DOHH2 (cell line): Measurements from ENCODE around the gene NRXN3.

Experiments used
- H3F3A ChIP-seq: fragments of 200-600 bp; sonication (generic), shearing (Covaris generic); 2 replicates; pipeline ENCODE4 v1.6.0; 2016; ENCODE audit warnings: antibody characterized with exemption, mild to moderate bottlenecking; ENCODE audit not compliant: control insufficient read depth, insufficient read depth
- H3K27ac ChIP-seq: fragments of 200-600 bp; sonication (generic); 2 replicates; pipeline ENCODE4 v1.5.1; 2014; ENCODE audit warnings: low read depth, mild to moderate bottlenecking, low read length, moderate library complexity
- H3K27me3 ChIP-seq: fragments of 200-600 bp; sonication (generic); 2 replicates; pipeline ENCODE4 v1.6.1; 2014; ENCODE audit warnings: mild to moderate bottlenecking, low read length, mixed read lengths; ENCODE audit not compliant: control insufficient read depth
- H3K36me3 ChIP-seq: fragments of 200-600 bp; sonication (generic); 2 replicates; pipeline ENCODE4 v1.6.1; 2014; ENCODE audit warnings: mild to moderate bottlenecking, low read length, moderate library complexity, mixed read lengths; ENCODE audit not compliant: control insufficient read depth
- H3K4me1 ChIP-seq: fragments of 200-600 bp; sonication (generic); 2 replicates; pipeline ENCODE4 v1.6.1; 2014; ENCODE audit warnings: mild to moderate bottlenecking, low read length, mixed read lengths; ENCODE audit not compliant: control insufficient read depth
- H3K4me2 ChIP-seq: fragments of 200-600 bp; sonication (generic); 2 replicates; pipeline ENCODE4 v1.6.0; 2014; ENCODE audit warnings: mild to moderate bottlenecking, low read length, moderate library complexity
- H3K4me3 ChIP-seq: fragments of 200-600 bp; sonication (generic); 2 replicates; pipeline ENCODE4 v1.5.1; 2014; ENCODE audit warnings: mild to moderate bottlenecking, low read length, mixed read lengths
- H3K79me2 ChIP-seq: fragments of 200-600 bp; sonication (generic); 2 replicates; pipeline ENCODE4 v1.6.1; 2014; ENCODE audit warnings: mild to moderate bottlenecking, low read length, mixed read lengths; ENCODE audit not compliant: control insufficient read depth
- H3K9me2 ChIP-seq: fragments of 200-600 bp; sonication (generic); replicated peaks from 2 replicates; pipeline ENCODE4 v1.6.1; 2014; ENCODE audit warnings: mild to moderate bottlenecking, low read length, mixed read lengths; ENCODE audit not compliant: control insufficient read depth
- H3K9me3 ChIP-seq: fragments of 200-600 bp; sonication (generic); 2 replicates; pipeline ENCODE4 v1.6.1; 2014; ENCODE audit warnings: antibody characterized with exemption, low read length, mixed read lengths; ENCODE audit not compliant: control insufficient read depth, insufficient read depth
- H4K20me1 ChIP-seq: fragments of 200-600 bp; sonication (generic); 2 replicates; pipeline ENCODE4 v1.6.0; 2014; ENCODE audit warnings: low read depth, mild to moderate bottlenecking, antibody characterized with exemption, low read length, moderate library complexity; ENCODE audit not compliant: control insufficient read depth, insufficient read depth
- EZH2phosphoT487 ChIP-seq: fragments of 200-600 bp; sonication (generic); IDR thresholded peaks from 2 replicates; pipeline ENCODE4 v1.6.1; 2017; ENCODE audit warnings: borderline replicate concordance, mild to moderate bottlenecking, antibody characterized with exemption, low read length, moderate library complexity, mixed read lengths
- TF ChIP-seq, protein P1 (sequence below): fragments of 200-600 bp; sonication (generic); IDR thresholded peaks from one replicate; pipeline ENCODE4 v1.5.1; 2014; ENCODE audit warnings: antibody characterized with exemption, mild to moderate bottlenecking, low read depth, low read length; ENCODE audit not compliant: poor library complexity, severe bottlenecking

NRXN3 gene

DNA sequence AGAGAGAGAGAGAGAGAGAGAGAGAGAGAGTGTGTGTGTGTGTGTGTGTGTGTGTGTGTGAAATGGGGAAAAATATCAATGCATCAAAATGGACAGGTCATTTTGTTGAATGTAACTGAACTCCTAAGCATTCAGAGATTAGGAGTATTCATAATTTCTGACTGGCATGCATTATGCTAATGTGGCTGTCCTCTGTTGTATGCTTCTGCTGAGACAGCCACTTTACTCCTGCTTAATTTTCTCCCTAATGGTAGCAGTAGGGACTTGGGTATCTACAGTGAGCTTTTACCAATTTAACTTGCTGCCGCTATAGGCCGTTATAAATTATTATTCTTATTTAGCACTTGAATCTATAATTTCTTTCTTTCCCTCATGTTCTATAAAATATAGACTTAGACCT lies 924.8 kb downstream of the NRXN3 start:
- TF ChIP-seq, protein P1, sequence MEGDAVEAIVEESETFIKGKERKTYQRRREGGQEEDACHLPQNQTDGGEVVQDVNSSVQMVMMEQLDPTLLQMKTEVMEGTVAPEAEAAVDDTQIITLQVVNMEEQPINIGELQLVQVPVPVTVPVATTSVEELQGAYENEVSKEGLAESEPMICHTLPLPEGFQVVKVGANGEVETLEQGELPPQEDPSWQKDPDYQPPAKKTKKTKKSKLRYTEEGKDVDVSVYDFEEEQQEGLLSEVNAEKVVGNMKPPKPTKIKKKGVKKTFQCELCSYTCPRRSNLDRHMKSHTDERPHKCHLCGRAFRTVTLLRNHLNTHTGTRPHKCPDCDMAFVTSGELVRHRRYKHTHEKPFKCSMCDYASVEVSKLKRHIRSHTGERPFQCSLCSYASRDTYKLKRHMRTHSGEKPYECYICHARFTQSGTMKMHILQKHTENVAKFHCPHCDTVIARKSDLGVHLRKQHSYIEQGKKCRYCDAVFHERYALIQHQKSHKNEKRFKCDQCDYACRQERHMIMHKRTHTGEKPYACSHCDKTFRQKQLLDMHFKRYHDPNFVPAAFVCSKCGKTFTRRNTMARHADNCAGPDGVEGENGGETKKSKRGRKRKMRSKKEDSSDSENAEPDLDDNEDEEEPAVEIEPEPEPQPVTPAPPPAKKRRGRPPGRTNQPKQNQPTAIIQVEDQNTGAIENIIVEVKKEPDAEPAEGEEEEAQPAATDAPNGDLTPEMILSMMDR = no peak
- no peak for TF ChIP-seq EZH2phosphoT487
- H3K36me3 ChIP-seq = no peaks in the 10 kb centered on the region
- no peaks in the 10 kb centered on the region for H4K20me1 ChIP-seq
- H3K4me2 ChIP-seq = no peak overlapping the region
- no peaks in the 10 kb centered on the region for H3K9me3 ChIP-seq
- no peak overlapping the region for H3K4me3 ChIP-seq
- no peaks in the 10 kb centered on the region for H3K79me2 ChIP-seq
- no peaks in the 10 kb centered on the region for H3F3A ChIP-seq
- H3K4me1 ChIP-seq = no peaks in the 10 kb centered on the region
- no peaks in the 10 kb centered on the region for H3K9me2 ChIP-seq
- H3K27me3 ChIP-seq = no peaks in the 10 kb centered on the region
- H3K27ac ChIP-seq = no peak overlapping the region

DNA sequence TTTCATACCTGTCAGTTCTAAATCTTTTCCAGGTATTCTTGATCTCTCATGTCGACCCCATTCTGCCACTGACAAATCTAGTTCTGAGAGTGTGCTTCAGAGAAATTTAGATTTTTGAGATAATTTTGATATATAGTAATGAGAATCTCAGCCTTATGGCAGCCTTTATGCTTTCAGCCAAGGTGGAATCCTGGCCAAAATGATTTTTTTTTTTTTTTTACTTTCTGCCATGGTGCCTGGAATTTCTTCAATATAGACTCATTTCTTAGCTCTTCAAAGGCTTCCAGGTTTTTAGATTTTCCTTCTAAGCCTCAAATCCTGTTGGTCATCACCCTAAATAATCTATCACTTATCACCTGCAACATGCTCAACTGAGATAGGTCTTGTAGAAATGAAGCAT lies 926.6 kb downstream of the NRXN3 start:
- no peaks in the 10 kb centered on the region for H3K9me3 ChIP-seq
- H3K9me2 ChIP-seq = no peaks in the 10 kb centered on the region
- no peaks in the 10 kb centered on the region for H3F3A ChIP-seq
- no peaks in the 10 kb centered on the region for H3K79me2 ChIP-seq
- H3K27me3 ChIP-seq = no peaks in the 10 kb centered on the region
- no peak overlapping the region for H3K27ac ChIP-seq
- H3K4me3 ChIP-seq = no peak overlapping the region
- H3K4me2 ChIP-seq = no peak overlapping the region
- no peak for TF ChIP-seq EZH2phosphoT487
- TF ChIP-seq, protein P1 = no peak
- no peaks in the 10 kb centered on the region for H3K36me3 ChIP-seq
- H4K20me1 ChIP-seq = no peaks in the 10 kb centered on the region
- H3K4me1 ChIP-seq = no peaks in the 10 kb centered on the region

DNA sequence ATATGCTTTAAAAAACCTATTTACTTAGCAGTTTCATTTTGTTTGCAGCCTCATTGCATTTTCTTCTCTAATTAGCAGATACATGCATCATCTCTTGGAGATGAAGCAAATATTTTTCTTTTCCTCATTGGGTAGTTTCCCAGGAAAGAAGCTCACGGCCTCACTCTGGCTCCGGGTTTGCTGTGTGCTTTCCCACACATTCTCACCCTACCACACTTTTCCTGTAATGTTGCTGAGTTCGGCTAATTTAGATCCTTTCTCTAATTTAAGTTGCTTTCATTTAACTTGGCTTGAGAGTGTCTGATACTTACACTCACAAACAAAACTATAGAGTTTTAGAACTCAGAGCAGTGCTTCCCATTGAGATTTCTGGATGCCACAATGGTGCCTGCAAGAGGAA lies 928.2 kb downstream of the NRXN3 start:
- no peaks in the 10 kb centered on the region for H3K79me2 ChIP-seq
- H4K20me1 ChIP-seq = no peaks in the 10 kb centered on the region
- no peaks in the 10 kb centered on the region for H3K36me3 ChIP-seq
- H3K9me2 ChIP-seq = no peaks in the 10 kb centered on the region
- H3K9me3 ChIP-seq = no peaks in the 10 kb centered on the region
- no peak overlapping the region for H3K4me3 ChIP-seq
- no peaks in the 10 kb centered on the region for H3K4me1 ChIP-seq
- no peak overlapping the region for H3K27ac ChIP-seq
- no peak overlapping the region for H3K4me2 ChIP-seq
- no peaks in the 10 kb centered on the region for H3F3A ChIP-seq
- no peak for TF ChIP-seq EZH2phosphoT487
- TF ChIP-seq, protein P1 = no peak
- no peaks in the 10 kb centered on the region for H3K27me3 ChIP-seq

DNA sequence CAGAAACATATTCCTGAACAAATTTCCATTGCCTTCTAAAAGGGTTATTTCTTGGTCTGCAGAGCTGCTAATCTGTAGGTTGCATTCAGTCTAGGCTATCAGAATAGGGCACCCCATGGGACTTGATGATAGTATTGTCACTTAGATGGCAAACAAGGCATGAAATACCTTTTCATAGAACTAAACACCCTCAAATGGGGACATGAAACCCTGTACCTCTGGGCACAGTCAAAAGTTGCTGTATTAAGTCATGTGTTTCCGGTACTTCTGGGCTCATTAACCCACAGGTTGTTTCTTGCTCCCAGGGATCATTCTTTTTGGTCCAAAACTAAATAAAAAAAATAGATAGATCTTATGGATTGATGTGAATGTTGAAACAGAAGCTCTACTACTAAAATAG lies 930.4 kb downstream of the NRXN3 start:
- TF ChIP-seq, protein P1 = no peak
- no peak for TF ChIP-seq EZH2phosphoT487
- Histone ChIP-seq H3K79me2 (no peaks in the 10 kb centered on the region), H3K9me3 (no peaks in the 10 kb centered on the region), H3K27me3 (no peaks in the 10 kb centered on the region), H3K36me3 (no peaks in the 10 kb centered on the region), H3K4me1 (no peaks in the 10 kb centered on the region), H3F3A (no peaks in the 10 kb centered on the region), H3K9me2 (no peaks in the 10 kb centered on the region), H3K27ac (no peak overlapping the region), H3K4me3 (no peak overlapping the region), H3K4me2 (no peak overlapping the region), H4K20me1 (no peaks in the 10 kb centered on the region)
